Testis (tissue), 3 donors: ENCODE results near the gene ATP1A3. TPM values are rescaled to one million over a fixed set of nuclear protein-coding genes. Genes with fewer than 3 reads are reported as not detected.

Source experiments
- DNase-seq: peaks from one replicate; pipeline ENCODE4 v3.0.0-alpha.2; 2019
- H3K27ac ChIP-seq, 2 donors: fragments of 200-600 bp; sonication (generic); one replicate each; pipeline ENCODE4 v1.5.1; 2019
- H3K27me3 ChIP-seq: fragments of 200-600 bp; sonication (generic); one replicate; pipeline ENCODE4 v1.5.1; 2019
- H3K36me3 ChIP-seq: fragments of 200-600 bp; sonication (generic); one replicate; pipeline ENCODE4 v1.5.1; 2017; ENCODE audit warnings: low read depth; ENCODE audit errors: missing control alignments
- H3K4me1 ChIP-seq: fragments of 200-600 bp; sonication (generic); one replicate; pipeline ENCODE4 v1.5.1; 2019
- H3K4me3 ChIP-seq, 2 donors: fragments of 200-600 bp; sonication (generic); one replicate each; pipeline ENCODE4 v1.5.1; 2017 to 2019
- H3K9me3 ChIP-seq: fragments of 200-600 bp; sonication (generic); one replicate; pipeline ENCODE4 v1.5.1; 2017
- CTCF ChIP-seq, 3 experiments: fragments of 450-650 bp in 2 of 3; fragments of 200-600 bp in 1 of 3; sonication (generic) in 1 of 3; IDR thresholded peaks; one replicate each; pipeline ENCODE4 v1.5.1; 2016 to 2019; ENCODE audit warnings: antibody characterized with exemption in 3 of 3, mild to moderate bottlenecking in 2 of 3, moderate library complexity in 1 of 3
- POLR2A ChIP-seq: fragments of 450-650 bp; IDR thresholded peaks from one replicate; pipeline ENCODE4 v1.6.1; 2017; ENCODE audit warnings: antibody characterized with exemption, mild to moderate bottlenecking, moderate library complexity
- WGBS, 2 donors: methylation state at CpG; one replicate each; pipeline ENCODE4 v1.1.5; 2018; 5-methylcytosine and 5-hydroxymethylcytosine counted together
- intact Hi-C: fragments of 100-400 bp; cut with DNase I; formaldehyde crosslinking; loops from one replicate; pipeline ENCODE4 v1.15.1; 2023; ENCODE audit warnings: low total_unique reads
- polyA plus RNA-seq: library from polyadenylated mRNA; stranded (reverse); fragments of 350-450 nt; fragmentation: Illumina TruSeq; extraction: RNeasy Lipid Tissue Mini Kit (QIAGEN cat#74804); gene quantifications from one replicate; pipeline ENCODE4 v1.2.3, GENCODE V29; 2014; ENCODE audit warnings: low read depth, low replicate concordance; ENCODE audit not compliant: insufficient read depth
- total RNA-seq, 2 donors: library from RNA; depleted of rRNA; stranded (reverse); fragments of >200 nt; gene quantifications; one replicate each; pipeline ENCODE4 v1.2.3, GENCODE V29; 2016

ATP1A3 gene
- total and polyA plus RNA-seq, 3 donors from 2014 or later, result 30.3 to 87.3 (median 60.8) TPM

GRCh38 chr19:42023121-42023942 is 29.3 kb upstream of the ATP1A3 start:
- H3K27ac ChIP-seq, result no peak overlapping the region
- no peaks in the 10 kb centered on the region for H3K9me3 ChIP-seq
- H3K36me3 ChIP-seq, result no peaks in the 10 kb centered on the region
- DNase-seq, result no peak
- H3K4me1 ChIP-seq, result peaks cover 8% of the 10 kb centered on the region
- H3K27me3 ChIP-seq, result no peaks in the 10 kb centered on the region
- TF ChIP-seq POLR2A (no peak), CTCF (IDR thresholded peaks at IDR 0.05) (no peak)
- intact Hi-C loops, result no loop called here
- WGBS, 2 donors, result 79 to 89% methylated on average over 17 of the region's 17 CpGs
- no peak overlapping the region for H3K4me3 ChIP-seq

- WGBS, 2 donors, result 85 to 87% methylated on average over 5 of the region's 5 CpGs
- Histone ChIP-seq H3K36me3 (no peaks in the 10 kb centered on the region), H3K27me3 (no peaks in the 10 kb centered on the region), H3K4me3 (no peak overlapping the region), H3K4me1 (peaks cover 8% of the 10 kb centered on the region), H3K27ac (no peak overlapping the region), H3K9me3 (no peaks in the 10 kb centered on the region)
- DNase-seq, result no peak
- intact Hi-C loops, result no loop called here
- TF ChIP-seq POLR2A, result no peak
- TF ChIP-seq CTCF (IDR thresholded peaks at IDR 0.05), result no peak
Measured at GRCh38 chr19:42022616-42023015, 28.6 kb upstream of the ATP1A3 start.

GRCh38 chr19:42021185-42021584 is 27.2 kb upstream of the ATP1A3 start:
- Histone ChIP-seq H3K27me3 (no peaks in the 10 kb centered on the region), H3K4me1 (peaks cover 8% of the 10 kb centered on the region), H3K36me3 (no peaks in the 10 kb centered on the region), H3K27ac (no peak overlapping the region), H3K4me3 (no peak overlapping the region), H3K9me3 (no peaks in the 10 kb centered on the region)
- TF ChIP-seq CTCF (IDR thresholded peaks at IDR 0.05) (no peak), POLR2A (no peak)
- intact Hi-C loops, result no loop called here
- no peak for DNase-seq
- 80 to 81% methylated on average over 9 to 15 of the region's 15 CpGs for WGBS, 2 donors

GRCh38 chr19:42018503-42019193 is 24.6 kb upstream of the ATP1A3 start:
- no peak overlapping the region for H3K27ac ChIP-seq
- DNase-seq, result no peak
- no peaks in the 10 kb centered on the region for H3K4me1 ChIP-seq
- intact Hi-C loops, result no loop called here
- 70 to 85% methylated on average over 7 to 11 of the region's 11 CpGs for WGBS, 2 donors
- H3K4me3 ChIP-seq, result no peak overlapping the region
- H3K36me3 ChIP-seq, result no peaks in the 10 kb centered on the region
- no peak for TF ChIP-seq POLR2A
- TF ChIP-seq CTCF (IDR thresholded peaks at IDR 0.05), result no peak
- no peaks in the 10 kb centered on the region for H3K9me3 ChIP-seq
- no peaks in the 10 kb centered on the region for H3K27me3 ChIP-seq
